Liver (tissue), 3 donors: Measurements from ENCODE around the gene ELK4.

ENCODE experiments used
- CTCF ChIP-seq: fragments of 150-350 bp; IDR thresholded peaks from 2 replicates; pipeline ENCODE4 v1.5.1; 2017; ENCODE audit warnings: improper control_type of control experiment, low read depth, low read length; ENCODE audit not compliant: missing input control
- RAD21 ChIP-seq, 2 donors: IDR thresholded peaks; 2 replicates each; pipeline ENCODE4 v1.6.1; 2016; ENCODE audit warnings: antibody characterized with exemption in 2 of 2, mild to moderate bottlenecking in 2 of 2
- TAF1 ChIP-seq: conservative IDR thresholded peaks from 2 replicates; pipeline ENCODE4 v1.6.1; 2016; ENCODE audit warnings: antibody characterized with exemption, mild to moderate bottlenecking
- donor health status: healthy.
- donor health status: healthy.

GRCh38 chr1:205666372-205667166 lies 34.8 kb upstream of the ELK4 start:
- no peak for TF ChIP-seq CTCF
- TF ChIP-seq TAF1: no peak
- no peak for TF ChIP-seq RAD21 (IDR thresholded peaks at IDR 0.05)
